HepG2 (cell line): ENCODE results near the gene PLXDC2. TPM values are rescaled to one million over a fixed set of nuclear protein-coding genes. Genes with fewer than 3 reads are reported as not detected.

Experiments
- ATAC-seq: fragments of 200-7000 bp; cut with Tn5 transposase; 3 replicates; pipeline ENCODE4 v1.9.1; 2020; ENCODE audit warnings: mild to moderate bottlenecking, moderate library complexity
- BruUV-seq: library from RNA; stranded (reverse); fragments of 400-500 nt; replicated peaks from 2 replicates; lab custom pipeline; 2021; lab: Mats Ljungman, UMichigan
- CTCF ChIA-PET: fragments of 300-600 bp; formaldehyde crosslinking; extraction: SDS; loops from one replicate; lab custom pipeline; 2021; ENCODE audit warnings: low total read pairs, inconsistent platforms, low intra/inter-chr PET ratio; lab: Yijun Ruan, JAX
- POLR2A ChIA-PET: fragments of 350-600 bp; sonication (Branson Sonifier 250); formaldehyde crosslinking; loops from one replicate; lab custom pipeline; 2020; ENCODE audit warnings: antibody characterized with exemption, inconsistent platforms; lab: Yijun Ruan, JAX
- DNase-seq: peaks from one replicate; pipeline ENCODE4 v3.0.0-alpha.2; 2015; ENCODE audit warnings: low spot score
- FAIRE-seq: peaks from 3 replicates; lab custom pipeline; 2011; peaks lifted over from hg19 to GRCh38; lab: Jason Lieb, UNC
- H2AFZ ChIP-seq: one replicate; pipeline ENCODE4 v1.6.1; 2011; ENCODE audit warnings: low read length, inconsistent platforms
- H3K27ac ChIP-seq: fragments of 300-600 bp; 3 replicates; pipeline ENCODE4 v1.8.0; 2011; ENCODE audit warnings: mixed run types, mild to moderate bottlenecking, mixed read lengths, low read length, inconsistent platforms; ENCODE audit not compliant: insufficient read depth; ENCODE audit errors: extremely low read length
- H3K27me3 ChIP-seq, 2 experiments: fragments of 200-600 bp in 1 of 2; 2 replicates in 1 of 2; 3 replicates in 1 of 2; pipeline versions ENCODE4 v1.6.0 to v1.8.0; 2011; ENCODE audit warnings: low read length in 2 of 2, mild to moderate bottlenecking in 2 of 2, moderate library complexity in 2 of 2, inconsistent platforms in 1 of 2; ENCODE audit not compliant: insufficient read depth in 2 of 2, control insufficient read depth in 1 of 2
- H3K36me3 ChIP-seq, 2 experiments: fragments of 200-600 bp in 1 of 2; replicated peaks in 1 of 2; 2 replicates in 1 of 2; 3 replicates in 1 of 2; pipeline versions ENCODE4 v1.5.1 to v1.8.0; 2011; ENCODE audit warnings: low read length in 2 of 2, inconsistent platforms in 1 of 2; ENCODE audit not compliant: insufficient read depth in 2 of 2, control insufficient read depth in 1 of 2
- H3K4me1 ChIP-seq: 2 replicates; pipeline ENCODE4 v1.5.1; 2012; ENCODE audit warnings: low read length, inconsistent platforms; ENCODE audit not compliant: insufficient read depth
- H3K4me2 ChIP-seq: 2 replicates; pipeline ENCODE4 v1.6.0; 2011; ENCODE audit warnings: low read depth, low read length, inconsistent platforms
- H3K4me3 ChIP-seq, 3 experiments: fragments of 200-600 bp in 1 of 3; sonication (generic), shearing (Covaris generic) in 1 of 3; replicated peaks in 1 of 3; 2 replicates each; pipeline ENCODE4 v1.5.1; 2011 to 2016; ENCODE audit warnings: low read length in 3 of 3, inconsistent platforms in 2 of 3, low read depth in 2 of 3, mild to moderate bottlenecking in 2 of 3, control low read depth in 1 of 3, mixed read lengths in 1 of 3; ENCODE audit not compliant: insufficient read depth in 1 of 3
- H3K79me2 ChIP-seq: one replicate; pipeline ENCODE4 v1.6.1; 2011; ENCODE audit warnings: low read length, inconsistent platforms; ENCODE audit not compliant: insufficient read depth
- H3K9ac ChIP-seq: 2 replicates; pipeline ENCODE4 v1.6.0; 2011; ENCODE audit warnings: mild to moderate bottlenecking, low read depth, low read length, inconsistent platforms; ENCODE audit not compliant: insufficient read depth
- H3K9me3 ChIP-seq: 2 replicates; pipeline ENCODE4 v1.5.1; 2012; ENCODE audit warnings: mild to moderate bottlenecking, low read length
- H4K20me1 ChIP-seq: 2 replicates; pipeline ENCODE4 v1.6.0; 2011; ENCODE audit warnings: inconsistent platforms, mild to moderate bottlenecking, low read length, moderate library complexity; ENCODE audit not compliant: insufficient read depth
- ELF1 ChIP-seq: sonication (generic); formaldehyde crosslinking; IDR thresholded peaks from 2 replicates; pipeline ENCODE4 v1.4.0; 2020; ENCODE audit warnings: missing genetic modification reagents
- FOXA3 ChIP-seq: IDR thresholded peaks from 2 replicates; pipeline ENCODE4 v1.6.1; 2016; ENCODE audit warnings: missing genetic modification reagents, missing compliant biosample characterization
- FOXK2 ChIP-seq: fragments of 450-650 bp; IDR thresholded peaks from 2 replicates; pipeline ENCODE4 v1.6.1; 2016
- IRF1 ChIP-seq: sonication (generic); formaldehyde crosslinking; IDR thresholded peaks from 2 replicates; pipeline ENCODE4 v1.4.0; 2020; ENCODE audit warnings: low read depth, mild to moderate bottlenecking, missing genetic modification reagents
- KAT2B ChIP-seq: fragments of 150-350 bp; IDR thresholded peaks from 2 replicates; pipeline ENCODE4 v1.6.1; 2014; ENCODE audit warnings: low read depth, low read length, borderline replicate concordance
- MATR3 ChIP-seq: sonication (generic); formaldehyde crosslinking; IDR thresholded peaks from 2 replicates; pipeline ENCODE4 v1.4.0; 2020; ENCODE audit warnings: missing genetic modification reagents
- MIER2 ChIP-seq: IDR thresholded peaks from 2 replicates; pipeline ENCODE4 v1.6.1; 2016; ENCODE audit warnings: missing biosample characterization, missing genetic modification reagents
- SIN3A ChIP-seq: IDR thresholded peaks from 2 replicates; pipeline ENCODE4 v1.6.1; 2011; ENCODE audit warnings: low read depth, mild to moderate bottlenecking, control low read depth, low read length, borderline replicate concordance
- TCF12 ChIP-seq, 2 experiments: fragments of 450-650 bp in 1 of 2; sonication (generic) in 1 of 2; formaldehyde crosslinking in 1 of 2; IDR thresholded peaks; 2 replicates each; pipeline versions ENCODE4 v1.6.1 to v1.8.0; 2017 to 2022; ENCODE audit warnings: antibody characterized with exemption in 1 of 2, mild to moderate bottlenecking in 1 of 2, missing genetic modification reagents in 1 of 2, moderate library complexity in 1 of 2
- TMF1 ChIP-seq: sonication (generic); formaldehyde crosslinking; IDR thresholded peaks from 2 replicates; pipeline ENCODE4 v1.8.1; 2022; ENCODE audit warnings: low read depth, missing genetic modification reagents
- ZBTB4 ChIP-seq: sonication (generic); formaldehyde crosslinking; IDR thresholded peaks from 2 replicates; pipeline ENCODE4 v1.4.0; 2020; ENCODE audit warnings: missing genetic modification reagents, mild to moderate bottlenecking, borderline replicate concordance
- ZNF24 ChIP-seq: fragments of 450-650 bp; IDR thresholded peaks from 2 replicates; pipeline ENCODE4 v1.6.1; 2017; ENCODE audit warnings: antibody characterized with exemption, mild to moderate bottlenecking
- ZNF280B ChIP-seq: sonication (generic); formaldehyde crosslinking; IDR thresholded peaks from 2 replicates; pipeline ENCODE4 v1.5.0; 2020; ENCODE audit warnings: missing genetic modification reagents, mild to moderate bottlenecking, borderline replicate concordance
- ZNF335 ChIP-seq: sonication (generic); formaldehyde crosslinking; IDR thresholded peaks from 2 replicates; pipeline ENCODE4 v1.4.0; 2020; ENCODE audit warnings: missing genetic modification reagents
- ZNF441 ChIP-seq: sonication (generic); formaldehyde crosslinking; IDR thresholded peaks from 2 replicates; pipeline ENCODE4 v1.7.0; 2021; ENCODE audit warnings: missing genetic modification reagents, borderline replicate concordance
- ZNF503 ChIP-seq: sonication (generic); formaldehyde crosslinking; IDR thresholded peaks from 2 replicates; pipeline ENCODE4 v1.4.0; 2020; ENCODE audit warnings: missing genetic modification reagents
- ZNF589 ChIP-seq: sonication (generic); formaldehyde crosslinking; conservative IDR thresholded peaks from 2 replicates; pipeline ENCODE4 v1.8.0; 2022; ENCODE audit warnings: mild to moderate bottlenecking, moderate library complexity, missing genetic modification reagents
- ZNF788 ChIP-seq: sonication (generic); formaldehyde crosslinking; IDR thresholded peaks from 2 replicates; pipeline ENCODE4 v1.5.0; 2020; ENCODE audit warnings: mild to moderate bottlenecking, missing genetic modification reagents, borderline replicate concordance
- WGBS: methylation state at CpG from one replicate; pipeline ENCODE4 v1.1.6; 2017; ENCODE audit warnings: low lambda C conversion rate; 5-methylcytosine and 5-hydroxymethylcytosine counted together
- in situ Hi-C: cut with HindIII; loops from 2 replicates; pipeline ENCODE4 v1.10.0; 2017; ENCODE audit warnings: low pct_unique_long_range_greater_than_20kb; ENCODE audit not compliant: extremely low pct_ligation_motif_present
- intact Hi-C: fragments of 100-400 bp; cut with micrococcal nuclease; formaldehyde crosslinking; loops from one replicate; pipeline ENCODE4 v1.10.0; 2022; ENCODE audit not compliant: unreplicated experiment
- polyA plus RNA-seq, 8 experiments: library from polyadenylated mRNA; depleted of rRNA in 3 of 8; stranded (reverse) in 7 of 8; unstranded in 1 of 8; fragments of >200 nt; fragmentation: Illumina TruSeq in 4 of 8; extraction: Trizol in 4 of 8; gene quantifications; 2 replicates each; pipeline versions ENCODE4 v1.2.1 to v1.2.3, GENCODE V29; 2011 to 2016; ENCODE audit warnings: low read depth in 4 of 8, missing spikeins in 1 of 8, mixed read lengths in 1 of 8; ENCODE audit not compliant: insufficient read depth in 1 of 8
- total RNA-seq, 5 experiments: library from RNA; depleted of rRNA; stranded (reverse); fragments of >200 nt; fragmentation: Illumina TruSeq; extraction: Trizol; gene quantifications; 2 replicates each; pipeline ENCODE4 v1.2.3, GENCODE V29; 2016; ENCODE audit warnings: low read depth in 1 of 5

The PLXDC2 gene
- total and polyA plus RNA-seq, 2 of the 13 experiments (the other 11 are each of a cell fraction or from before 2014, with no cell fraction given), result 2.1 to 2.4 TPM

- WGBS, result 30% methylated on average over 3 of the region's 3 CpGs
- FAIRE-seq (peak; percentile 34), DNase-seq (no peak), ATAC-seq (no peak)
- no peak overlapping the region for H2AFZ ChIP-seq
- H3K27ac ChIP-seq, result no peak overlapping the region
- H3K4me2 ChIP-seq, result no peak overlapping the region
- peaks cover 25% of the 10 kb centered on the region for H3K4me1 ChIP-seq
- no peaks in the 10 kb centered on the region for H3K79me2 ChIP-seq
- no peak overlapping the region for H3K9ac ChIP-seq
- no TSS peak for BruUV-seq
- H3K27me3 ChIP-seq, result no peaks in the 10 kb centered on the region
- no peaks in the 10 kb centered on the region for H4K20me1 ChIP-seq
- no peaks in the 10 kb centered on the region for H3K36me3 ChIP-seq
- no peak overlapping the region for H3K4me3 ChIP-seq
- ChIA-PET CTCF (no interaction called here), POLR2A (no interaction called here)
- intact Hi-C loops, result loop anchor here (10.0 kb wide), 2 partner anchors 151 to 441 kb away; no protein-coding TSS in a partner anchor
- in situ Hi-C loops, result loop anchor here (25.0 kb wide), 1 partner anchor 1098 kb away; no protein-coding TSS in a partner anchor
- no peaks in the 10 kb centered on the region for H3K9me3 ChIP-seq
- no peak for TF ChIP-seq ZNF503
- TF ChIP-seq ZNF24, result no peak
- TF ChIP-seq ZNF280B, result no peak
- TF ChIP-seq ZBTB4 (CRISPR knock-in tag), result no peak
- no peak for TF ChIP-seq SIN3A
- TF ChIP-seq FOXA3 (CRISPR knock-in tag), result no peak
- no peak for TF ChIP-seq ELF1 (CRISPR knock-in tag)
- TF ChIP-seq ZNF788 (CRISPR knock-in tag), result no peak
- no peak for TF ChIP-seq TCF12 (IDR thresholded peaks at IDR 0.05)
- no peak for TF ChIP-seq TCF12 (CRISPR knock-in tag; IDR thresholded peaks at IDR 0.05)
- no peak for TF ChIP-seq KAT2B
- TF ChIP-seq IRF1, result no peak
- TF ChIP-seq ZNF441 (CRISPR knock-in tag), result no peak
- no peak for TF ChIP-seq ZNF589 (CRISPR knock-in tag)
- TF ChIP-seq MIER2 (CRISPR knock-in tag), result no peak
- no peak for TF ChIP-seq FOXK2
- TF ChIP-seq TMF1 (CRISPR knock-in tag), result no peak
- TF ChIP-seq MATR3, result no peak
- TF ChIP-seq ZNF335 (CRISPR knock-in tag), result no peak
Observed at GRCh38 chr10:19785366-19785765, 30.9 kb upstream of the PLXDC2 start.
